LNCAP (cell line): Measurements from ENCODE around the gene FAM83E.

Experiments
- CTCF ChIP-seq: fragments of 450-650 bp; IDR thresholded peaks from 2 replicates; pipeline ENCODE4 v1.5.1; 2017; ENCODE audit warnings: mild to moderate bottlenecking

FAM83E gene

DNA sequence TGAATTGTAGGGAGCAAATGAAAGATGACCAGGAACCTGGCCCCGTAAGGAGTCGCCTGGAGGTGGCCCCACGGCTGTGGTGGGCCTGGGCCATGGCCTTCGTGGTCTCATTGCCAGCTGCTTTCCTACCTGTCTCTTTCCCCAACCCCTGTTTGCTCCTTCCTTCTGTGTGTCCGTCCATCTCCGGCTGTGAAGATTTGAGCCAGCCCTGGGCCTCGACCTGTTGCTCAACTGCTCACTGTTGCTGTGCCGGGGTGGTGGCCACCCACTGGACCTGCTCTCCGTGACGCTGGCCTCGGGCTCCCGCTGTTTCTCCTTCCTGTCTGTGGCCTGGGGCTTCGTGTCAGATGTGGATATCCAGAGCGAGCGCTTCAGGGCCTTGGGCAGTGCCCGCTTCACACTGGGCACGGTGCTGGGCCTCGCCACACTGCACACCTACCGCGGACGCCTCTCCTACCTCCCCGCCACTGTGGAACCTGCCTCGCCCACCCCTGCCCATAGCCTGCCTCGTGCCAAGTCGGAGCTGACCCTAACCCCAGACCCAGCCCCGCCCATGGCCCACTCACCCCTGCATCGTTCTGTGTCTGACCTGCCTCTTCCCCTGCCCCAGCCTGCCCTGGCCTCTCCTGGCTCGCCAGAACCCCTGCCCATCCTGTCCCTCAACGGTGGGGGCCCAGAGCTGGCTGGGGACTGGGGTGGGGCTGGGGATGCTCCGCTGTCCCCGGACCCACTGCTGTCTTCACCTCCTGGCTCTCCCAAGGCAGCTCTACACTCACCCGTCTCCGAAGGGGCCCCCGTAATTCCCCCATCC lies 13.8 kb upstream of the FAM83E start:
- no peak for TF ChIP-seq CTCF

DNA sequence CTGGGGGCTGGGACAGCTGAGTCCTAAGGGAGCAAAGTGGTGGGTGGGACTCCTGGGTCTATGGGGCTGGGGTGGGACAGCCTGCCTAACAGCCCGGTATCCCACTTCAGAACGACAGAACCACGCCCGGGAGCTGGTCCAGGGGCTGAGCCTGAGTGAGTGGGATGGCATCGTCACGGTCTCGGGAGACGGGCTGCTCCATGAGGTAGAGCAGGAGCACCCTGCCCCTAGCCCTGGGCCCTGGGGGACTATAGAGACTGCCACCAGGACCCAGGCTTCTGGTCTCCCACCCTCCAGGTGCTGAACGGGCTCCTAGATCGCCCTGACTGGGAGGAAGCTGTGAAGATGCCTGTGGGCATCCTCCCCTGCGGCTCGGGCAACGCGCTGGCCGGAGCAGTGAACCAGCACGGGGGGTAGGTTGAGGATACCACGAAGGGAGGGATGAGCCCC lies 13.0 kb upstream of the FAM83E start:
- no peak for TF ChIP-seq CTCF

DNA sequence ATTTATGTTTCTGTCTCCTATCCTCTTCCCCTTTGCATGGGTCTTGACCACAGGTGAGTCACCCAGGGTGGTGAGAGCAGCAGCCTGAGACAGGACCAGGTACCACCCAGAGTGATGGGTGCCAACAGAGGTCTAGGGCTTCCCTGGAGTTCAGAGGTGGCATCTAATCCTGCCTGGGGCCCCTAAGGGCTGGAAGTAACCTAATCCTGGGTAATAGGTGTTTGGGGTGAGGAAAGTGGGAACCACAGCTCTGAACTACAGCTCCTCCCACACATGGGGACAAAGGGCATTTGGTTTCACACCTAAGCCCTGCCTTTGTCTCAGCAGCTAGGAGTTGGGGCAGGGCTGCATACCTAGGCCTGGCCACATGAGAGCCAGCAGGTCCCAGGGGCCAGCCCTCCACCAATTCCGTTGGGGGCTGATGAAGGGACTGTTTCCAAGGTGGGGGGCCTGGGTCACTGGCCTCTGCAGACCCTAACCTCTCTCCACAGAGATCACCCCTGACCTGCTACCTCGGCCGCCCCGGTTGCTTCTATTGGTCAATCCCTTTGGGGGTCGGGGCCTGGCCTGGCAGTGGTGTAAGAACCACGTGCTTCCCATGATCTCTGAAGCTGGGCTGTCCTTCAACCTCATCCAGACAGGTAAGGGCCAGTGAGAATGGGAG lies 12.5 kb upstream of the FAM83E start:
- TF ChIP-seq CTCF: no peak

DNA sequence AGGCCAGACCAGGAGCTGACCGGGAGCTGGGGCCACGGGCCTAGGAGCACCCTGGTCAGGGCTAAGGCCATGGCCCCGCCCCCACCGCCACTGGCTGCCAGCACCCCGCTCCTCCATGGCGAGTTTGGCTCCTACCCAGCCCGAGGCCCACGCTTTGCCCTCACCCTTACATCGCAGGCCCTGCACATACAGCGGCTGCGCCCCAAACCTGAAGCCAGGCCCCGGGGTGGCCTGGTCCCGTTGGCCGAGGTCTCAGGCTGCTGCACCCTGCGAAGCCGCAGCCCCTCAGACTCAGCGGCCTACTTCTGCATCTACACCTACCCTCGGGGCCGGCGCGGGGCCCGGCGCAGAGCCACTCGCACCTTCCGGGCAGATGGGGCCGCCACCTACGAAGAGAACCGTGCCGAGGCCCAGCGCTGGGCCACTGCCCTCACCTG lies 11.0 kb upstream of the FAM83E start:
- TF ChIP-seq CTCF: no peak

DNA sequence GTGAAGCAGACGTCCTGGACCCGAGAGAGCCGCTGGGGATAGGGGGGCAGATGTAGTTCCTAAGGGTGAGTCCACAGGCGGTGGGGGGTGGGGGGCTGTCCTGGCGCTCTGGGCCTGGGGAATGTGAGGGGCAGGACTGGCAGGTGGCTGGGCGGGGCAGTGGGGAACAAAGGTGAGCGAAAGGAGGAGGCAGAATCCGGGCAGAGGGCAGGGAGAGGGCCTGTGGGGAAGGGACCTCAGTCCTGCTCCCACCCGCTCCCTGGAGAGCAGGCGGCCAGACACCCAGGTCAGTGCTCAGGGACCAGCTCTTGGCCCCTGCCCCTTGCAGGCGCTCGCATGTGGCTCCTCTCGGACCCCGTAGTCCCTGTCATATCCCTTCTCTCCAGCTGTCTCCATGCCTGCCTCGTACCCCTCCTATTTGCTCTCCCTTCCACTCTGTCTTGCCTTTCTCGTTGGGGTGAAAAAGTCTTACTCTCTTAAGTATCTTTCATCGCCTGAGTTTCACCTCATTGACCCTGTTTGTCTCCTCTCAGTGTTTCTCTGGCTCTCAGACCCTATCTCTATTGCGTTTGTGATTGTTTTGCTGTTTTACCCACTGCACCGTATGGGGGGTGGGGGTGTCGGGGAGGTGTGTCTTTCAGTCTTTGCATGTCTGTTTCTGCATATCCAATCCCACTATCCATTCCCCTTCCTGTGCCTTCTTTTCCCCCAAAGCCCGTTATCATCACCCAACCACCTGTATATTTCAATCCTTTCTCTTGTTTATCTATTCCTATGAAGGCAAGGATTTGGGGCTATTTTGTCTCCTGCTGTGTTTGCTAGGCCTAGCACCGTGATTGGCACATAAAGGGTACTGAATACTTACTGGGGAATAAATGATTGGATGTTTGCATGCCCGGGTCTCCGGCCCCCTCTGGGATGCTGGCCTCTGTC lies 10.2 kb upstream of the FAM83E start:
- TF ChIP-seq CTCF: no peak

DNA sequence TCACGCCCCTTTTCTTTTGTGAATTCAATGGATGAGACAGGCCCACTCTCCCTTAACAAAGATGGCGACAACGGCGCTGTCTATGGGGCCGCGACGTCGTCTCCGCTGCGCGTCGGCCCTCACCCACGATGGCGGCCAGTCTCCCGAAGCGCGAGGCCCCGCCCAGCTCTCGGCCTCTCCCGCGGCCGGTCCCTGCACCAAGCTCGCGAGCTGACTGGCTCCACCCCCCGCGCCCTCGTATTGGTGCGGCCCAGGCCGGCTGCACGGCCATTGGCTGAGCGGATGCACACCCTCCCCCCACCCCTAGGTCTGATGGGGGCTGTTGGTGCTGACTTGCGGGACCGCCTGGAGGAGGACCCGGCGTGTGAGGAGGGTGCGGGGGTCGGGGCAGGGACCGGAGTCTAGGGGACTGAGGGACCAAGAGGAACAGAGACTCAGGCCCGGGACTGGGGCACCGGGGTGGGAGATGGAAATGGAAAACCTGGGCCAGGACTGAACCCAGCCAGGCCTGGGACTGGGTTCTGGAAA lies 9.3 kb upstream of the FAM83E start:
- TF ChIP-seq CTCF: no peak

GRCh38 chr19:48623556-48624066 lies 8.7 kb upstream of the FAM83E start:
- no peak for TF ChIP-seq CTCF
